GM18907 (cell line): ENCODE measurements around the gene ADGRV1.
"Not testable (repeated sequence)": the region's sequence is repeated elsewhere in the genome, so short reads cannot be mapped to it uniquely, and the experiment has no call there.

Experiments
- ATAC-seq: cut with Tn5 transposase; IDR thresholded peaks from one replicate; pipeline ENCODE4 v1.9.1; 2021; ENCODE audit warnings: mild to moderate bottlenecking, moderate library complexity; ENCODE audit not compliant: unreplicated experiment

ADGRV1 gene

GRCh38 chr5:90894866-90895420 lies 336.3 kb downstream of the ADGRV1 start:
- no peak for ATAC-seq

DNA sequence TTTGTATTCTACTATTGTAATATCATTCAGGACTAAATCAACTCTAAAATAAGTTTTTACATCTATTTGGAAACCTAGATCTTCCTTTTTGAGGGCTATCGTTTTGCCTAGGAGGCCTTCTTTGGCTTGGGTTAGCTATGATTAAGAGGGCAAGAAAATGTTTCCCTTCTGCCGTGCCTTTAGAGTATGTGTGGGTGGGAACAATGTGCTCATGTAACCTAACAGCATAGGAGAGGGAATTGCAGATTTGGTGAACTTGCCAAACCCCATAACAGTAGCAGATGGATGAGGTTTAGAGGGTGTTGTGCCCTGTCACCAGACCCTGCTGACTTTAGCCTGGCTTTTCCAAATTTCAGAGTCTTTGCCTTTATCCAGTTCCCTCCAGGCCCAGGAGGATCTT lies 339.0 kb downstream of the ADGRV1 start:
- ATAC-seq: no peak

GRCh38 chr5:90898326-90899013 lies 339.9 kb downstream of the ADGRV1 start:
- ATAC-seq: no peak

DNA sequence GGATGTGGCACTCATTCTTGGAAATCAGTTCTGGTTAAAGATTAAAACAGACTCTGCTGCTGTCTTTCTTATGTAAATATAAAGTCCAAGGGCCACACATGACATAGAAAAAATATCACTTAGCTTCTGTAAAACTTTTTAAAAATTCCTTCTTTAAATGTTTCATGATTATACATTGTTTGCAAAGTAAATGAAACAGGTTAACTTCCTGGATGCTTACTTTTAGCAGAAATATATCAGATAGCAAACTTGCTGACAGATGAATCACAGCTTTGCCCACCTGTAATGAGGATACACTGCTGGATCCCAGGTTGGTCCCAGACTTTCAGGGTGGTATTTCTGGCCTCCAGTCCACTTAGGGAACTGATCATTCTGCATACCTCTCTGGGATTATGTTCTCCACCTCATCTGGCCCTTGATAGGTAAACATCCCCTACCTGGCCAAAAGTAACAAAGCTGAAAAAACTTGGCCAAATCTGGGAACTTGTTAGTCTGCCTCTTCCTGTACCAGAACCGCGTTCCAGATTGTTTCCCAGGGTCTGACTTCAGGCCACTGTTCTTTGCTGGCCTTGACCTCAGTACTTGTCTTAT lies 340.5 kb downstream of the ADGRV1 start:
- ATAC-seq: no peak

GRCh38 chr5:90901261-90901660 lies 342.7 kb downstream of the ADGRV1 start:
- no peak for ATAC-seq

DNA sequence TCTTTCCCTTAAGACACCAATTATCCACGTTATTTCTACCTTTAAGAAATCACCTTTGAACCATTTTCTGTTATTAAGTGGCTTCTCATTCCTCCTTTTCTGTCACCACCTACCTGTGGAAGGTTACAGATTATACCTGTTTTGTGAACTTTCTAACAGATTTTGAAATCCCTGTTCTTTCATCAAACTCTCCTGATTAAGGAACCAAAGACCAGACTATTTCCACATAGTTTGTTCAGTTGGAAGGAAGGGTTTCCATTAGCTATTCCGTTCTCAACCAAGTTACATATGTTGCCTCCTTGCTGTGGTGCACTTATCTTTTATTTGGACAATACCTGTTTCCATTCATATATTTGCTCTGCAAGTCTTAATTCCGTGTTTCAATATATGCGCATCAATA lies 343.6 kb downstream of the ADGRV1 start:
- no peak for ATAC-seq

DNA sequence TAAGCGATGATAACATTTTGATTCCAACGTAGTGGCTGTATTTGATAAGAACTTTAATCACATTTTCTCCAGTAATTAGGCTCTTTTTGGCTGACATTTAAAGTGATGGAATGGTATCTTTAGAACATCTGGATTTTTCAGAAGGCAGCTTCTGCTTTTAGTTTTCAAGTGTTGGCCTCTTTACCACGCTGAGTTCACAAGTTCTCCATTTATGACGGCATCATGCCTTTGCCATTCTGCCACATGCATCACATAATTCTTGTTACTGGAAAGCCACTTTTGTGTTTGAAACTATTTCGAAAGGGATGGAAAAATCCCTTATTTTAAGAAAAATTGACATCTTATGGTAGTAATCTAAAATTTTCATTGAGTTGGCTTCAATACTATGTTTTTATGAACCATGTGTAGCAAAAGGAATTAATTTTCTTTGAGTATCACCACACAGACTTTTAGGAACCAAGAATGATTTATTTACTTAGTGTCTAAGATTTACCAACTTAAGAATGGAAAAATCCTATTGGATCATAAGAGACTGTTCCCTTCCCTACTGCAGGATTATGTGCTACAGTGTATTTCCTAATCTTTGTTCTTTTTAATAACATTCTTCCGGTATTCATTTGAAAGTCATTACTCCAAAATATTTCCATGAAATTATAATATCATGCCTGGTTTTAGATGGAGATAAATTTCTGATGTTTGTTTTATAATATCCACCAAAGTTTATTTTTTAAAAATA lies 344.2 kb downstream of the ADGRV1 start:
- ATAC-seq: no peak

- ATAC-seq: no peak
Observed at GRCh38 chr5:90909101-90909503, 350.5 kb downstream of the ADGRV1 start.

GRCh38 chr5:90909940-90910339 lies 351.3 kb downstream of the ADGRV1 start:
- no peak for ATAC-seq

- ATAC-seq: no peak
Observed at GRCh38 chr5:90911169-90911568, 352.6 kb downstream of the ADGRV1 start.

DNA sequence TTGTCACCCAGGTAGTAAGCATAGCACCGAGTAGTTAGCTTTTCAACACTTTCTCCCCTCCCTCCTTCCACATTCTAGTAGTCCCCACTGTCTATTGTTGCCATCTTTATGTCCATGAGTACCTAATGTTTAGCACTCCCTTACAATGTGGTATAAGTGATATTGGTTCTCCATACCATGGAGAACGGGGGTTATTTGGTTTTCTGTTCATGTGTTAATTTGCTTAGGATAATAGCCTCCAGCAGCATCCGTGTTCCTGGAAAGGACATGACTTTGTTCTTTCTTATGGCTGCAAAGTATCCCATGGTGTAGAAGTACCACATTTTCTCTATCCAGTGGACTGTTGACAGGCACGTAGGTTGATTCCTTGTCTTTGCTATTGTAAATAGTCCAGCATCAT lies 353.9 kb downstream of the ADGRV1 start:
- no peak for ATAC-seq

- ATAC-seq: no peak
Observed at GRCh38 chr5:90915393-90915792, 356.8 kb downstream of the ADGRV1 start.

- no peak for ATAC-seq
Observed at GRCh38 chr5:90916947-90917800, 358.6 kb downstream of the ADGRV1 start.

DNA sequence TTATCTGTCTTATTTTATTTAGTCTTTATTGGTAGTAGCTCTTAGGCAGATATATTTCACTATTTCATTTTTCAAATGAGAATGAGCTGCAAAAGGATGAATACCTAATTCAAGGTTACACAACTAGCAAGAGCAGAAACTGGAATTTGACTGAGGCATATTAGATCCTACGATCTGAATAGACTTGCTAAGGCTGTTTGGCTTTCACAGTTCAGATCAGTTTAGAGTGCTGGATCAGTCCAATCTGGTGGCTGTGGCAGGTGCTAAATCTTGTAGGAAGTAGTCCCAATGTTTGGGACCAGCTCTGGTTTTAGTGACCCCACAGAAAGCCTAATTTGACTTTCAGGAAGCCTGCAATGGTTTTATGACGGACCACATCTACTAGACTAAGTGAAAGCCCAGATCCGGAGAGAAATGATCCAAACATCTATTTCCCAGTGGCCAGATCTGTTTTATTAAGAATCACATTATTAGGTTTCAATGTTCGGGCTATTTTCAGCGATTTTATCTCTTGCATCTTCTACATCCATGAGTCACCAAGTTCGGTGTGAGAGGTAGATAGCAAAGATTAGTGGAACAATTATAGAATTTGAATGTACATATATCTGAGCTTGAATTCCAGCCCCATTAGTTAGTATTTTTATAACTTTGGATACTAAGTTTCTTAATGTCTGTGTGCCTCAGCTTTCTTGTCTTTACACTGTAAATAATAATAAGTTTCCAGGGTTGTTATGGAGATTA lies 359.5 kb downstream of the ADGRV1 start:
- no peak for ATAC-seq

DNA sequence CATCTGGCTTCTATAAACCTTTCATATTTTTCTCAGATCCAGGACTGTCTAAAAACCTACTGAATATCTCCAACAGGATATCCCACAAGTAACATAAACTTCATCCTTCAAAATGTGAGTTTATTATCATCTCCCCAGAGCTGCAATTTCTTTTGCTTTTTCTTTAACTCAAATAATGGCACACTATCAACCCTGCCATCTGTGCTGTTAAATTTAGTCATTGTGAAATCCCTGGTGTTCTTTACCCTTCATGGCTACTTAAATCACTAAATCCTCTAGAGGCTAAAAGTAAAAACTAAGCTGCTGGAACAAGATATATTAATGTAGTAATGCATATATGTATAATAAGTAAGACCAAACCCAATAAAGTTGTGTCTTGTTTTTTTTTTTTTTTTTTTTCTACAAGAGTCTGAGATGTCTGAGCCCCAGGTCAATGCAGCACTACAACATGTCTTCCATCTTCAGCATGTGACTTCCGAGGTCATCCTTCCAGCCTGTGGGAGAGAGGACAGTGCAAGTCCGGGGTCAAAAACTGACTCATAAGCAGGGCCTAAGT lies 362.9 kb downstream of the ADGRV1 start:
- no peak for ATAC-seq

DNA sequence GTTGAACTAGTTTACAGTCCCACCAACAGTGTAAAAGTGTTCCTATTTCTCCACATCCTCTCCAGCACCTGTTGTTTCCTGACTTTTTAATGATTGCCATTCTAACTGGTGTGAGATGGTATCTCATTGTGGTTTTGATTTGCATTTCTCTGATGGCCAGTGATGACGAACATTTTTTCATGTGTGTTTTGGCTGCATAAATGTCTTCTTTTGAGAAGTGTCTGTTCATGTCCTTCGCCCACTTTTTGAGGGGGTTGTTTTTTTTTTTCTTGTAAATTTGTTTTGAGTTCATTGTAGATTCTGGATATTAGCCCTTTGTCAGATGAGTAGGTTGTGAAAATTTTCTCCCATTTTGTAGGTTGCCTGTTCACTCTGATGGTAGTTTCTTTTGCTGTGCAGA lies 365.6 kb downstream of the ADGRV1 start:
- not testable (repeated sequence) for ATAC-seq

DNA sequence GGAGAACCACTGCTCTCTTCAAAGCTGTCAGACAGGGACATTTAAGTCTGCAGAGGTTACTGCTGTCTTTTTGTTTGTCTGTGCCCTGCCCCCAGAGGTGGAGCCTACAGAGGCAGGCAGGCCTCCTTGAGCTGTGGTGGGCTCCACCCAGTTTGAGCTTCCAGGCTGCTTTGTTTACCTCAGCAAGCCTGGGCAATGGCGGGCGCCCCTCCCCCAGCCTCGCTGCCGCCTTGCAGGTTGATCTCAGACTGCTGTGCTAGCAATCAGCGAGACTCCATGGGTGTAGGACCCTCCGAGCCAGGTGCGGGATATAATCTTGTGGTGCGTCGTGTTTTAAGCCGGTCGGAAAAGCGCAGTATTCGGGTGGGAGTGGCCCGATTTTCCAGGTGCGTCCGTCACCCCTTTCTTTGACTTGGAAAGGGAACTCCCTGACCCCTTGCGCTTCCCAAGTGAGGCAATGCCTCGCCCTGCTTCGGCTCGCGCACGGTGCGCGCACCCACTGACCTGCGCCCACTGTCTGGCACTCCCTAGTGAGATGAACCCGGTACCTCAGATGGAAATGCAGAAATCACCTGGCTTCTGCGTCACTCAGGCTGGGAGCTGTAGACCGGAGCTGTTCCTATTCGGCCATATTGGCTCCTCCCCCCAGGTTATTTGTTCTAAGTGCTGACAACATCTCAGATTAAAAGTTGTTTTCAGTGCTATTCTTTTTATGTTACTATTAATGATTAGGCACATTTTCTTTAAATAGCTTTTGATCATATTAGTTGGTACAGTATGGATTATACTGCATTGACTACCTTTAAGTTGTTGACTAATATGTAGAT lies 370.6 kb downstream of the ADGRV1 start:
- ATAC-seq: not testable (repeated sequence)

DNA sequence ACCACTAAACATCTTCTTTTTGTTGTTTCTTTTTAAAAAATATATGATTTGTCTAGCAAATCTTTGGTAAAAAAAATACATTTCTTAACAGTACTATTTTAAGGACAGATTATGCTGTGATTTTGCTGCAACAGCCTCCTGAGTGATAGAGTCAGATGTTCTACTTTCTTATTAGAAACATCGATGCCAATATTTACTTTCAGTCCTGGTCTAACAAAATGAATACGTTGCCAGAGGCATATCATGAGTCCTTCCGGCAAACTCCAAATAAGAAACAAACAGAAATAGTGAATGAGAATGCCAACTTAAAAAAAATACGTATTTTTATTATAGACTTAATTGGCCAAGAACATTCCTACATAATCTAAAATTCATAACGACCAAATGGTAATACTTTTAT lies 371.5 kb downstream of the ADGRV1 start:
- ATAC-seq: no peak
